Measurements from ENCODE around the gene SVIL.
"Not testable (repeated sequence)": the region's sequence is repeated elsewhere in the genome, so short reads cannot be mapped to it uniquely, and the experiment has no call there.

SVIL gene

GRCh38 chr10:29617880-29618340 lies 16.9 kb downstream of the SVIL start:
- in situ Hi-C loops (cut with MboI; ENCODE audit: low pct_unique_long_range_greater_than_20kb, low sequenced_read_pairs, unreplicated experiment), result no loop called here
- no peak for DNase-seq (ENCODE audit: low spot score)
- TF ChIP-seq CTCF (IDR thresholded peaks at IDR 0.05; ENCODE audit: extremely low read depth, insufficient read depth, missing control alignments), result no peak

- TF ChIP-seq CTCF (IDR thresholded peaks at IDR 0.05; ENCODE audit: extremely low read depth, insufficient read depth, missing control alignments), result no peak
- in situ Hi-C loops (cut with MboI; ENCODE audit: low pct_unique_long_range_greater_than_20kb, low sequenced_read_pairs, unreplicated experiment), result no loop called here
- no peak for DNase-seq (ENCODE audit: low spot score)
Measured at GRCh38 chr10:29616542-29616941, 18.2 kb downstream of the SVIL start.

- no peak for DNase-seq (ENCODE audit: low spot score)
- in situ Hi-C loops (cut with MboI; ENCODE audit: low pct_unique_long_range_greater_than_20kb, low sequenced_read_pairs, unreplicated experiment), result no loop called here
- TF ChIP-seq CTCF (IDR thresholded peaks at IDR 0.05; ENCODE audit: extremely low read depth, insufficient read depth, missing control alignments), result no peak
Measured at GRCh38 chr10:29615195-29615594, 19.6 kb downstream of the SVIL start.

GRCh38 chr10:29614289-29614688 lies 20.5 kb downstream of the SVIL start:
- in situ Hi-C loops (cut with MboI; ENCODE audit: low pct_unique_long_range_greater_than_20kb, low sequenced_read_pairs, unreplicated experiment); DNase-seq (ENCODE audit: low spot score): not testable (repeated sequence)

GRCh38 chr10:29613791-29614190 lies 21.0 kb downstream of the SVIL start:
- in situ Hi-C loops (cut with MboI; ENCODE audit: low pct_unique_long_range_greater_than_20kb, low sequenced_read_pairs, unreplicated experiment), result no loop called here
- DNase-seq (ENCODE audit: low spot score), result no peak
- no peak for TF ChIP-seq CTCF (IDR thresholded peaks at IDR 0.05; ENCODE audit: extremely low read depth, insufficient read depth, missing control alignments)

GRCh38 chr10:29613196-29613595 lies 21.6 kb downstream of the SVIL start:
- no peak for TF ChIP-seq CTCF (IDR thresholded peaks at IDR 0.05; ENCODE audit: extremely low read depth, insufficient read depth, missing control alignments)
- no peak for DNase-seq (ENCODE audit: low spot score)
- in situ Hi-C loops (cut with MboI; ENCODE audit: low pct_unique_long_range_greater_than_20kb, low sequenced_read_pairs, unreplicated experiment), result no loop called here

GRCh38 chr10:29612657-29613056 lies 22.1 kb downstream of the SVIL start:
- no peak for DNase-seq (ENCODE audit: low spot score)
- TF ChIP-seq CTCF (IDR thresholded peaks at IDR 0.05; ENCODE audit: extremely low read depth, insufficient read depth, missing control alignments), result no peak
- in situ Hi-C loops (cut with MboI; ENCODE audit: low pct_unique_long_range_greater_than_20kb, low sequenced_read_pairs, unreplicated experiment), result no loop called here
